Mesendoderm (in vitro differentiated cells): ENCODE measurements around the gene PAPOLB.
"Not testable (repeated sequence)": the region's sequence is repeated elsewhere in the genome, so short reads cannot be mapped to it uniquely, and the experiment has no call there.

ENCODE experiments used
- DNase-seq: peaks from one replicate; pipeline ENCODE4 v3.0.0; 2013
- H2AK5ac ChIP-seq: 2 replicates; pipeline ENCODE4 v1.6.1; 2013; ENCODE audit warnings: low read length, inconsistent platforms
- H2BK120ac ChIP-seq: 2 replicates; pipeline ENCODE4 v1.6.1; 2013; ENCODE audit warnings: low read depth, mild to moderate bottlenecking, low read length, moderate library complexity, mixed read lengths
- H2BK15ac ChIP-seq: replicated peaks from 2 replicates; pipeline ENCODE4 v1.6.1; 2013; ENCODE audit warnings: low read depth, mild to moderate bottlenecking, moderate library complexity
- H2BK5ac ChIP-seq: 2 replicates; pipeline ENCODE4 v1.6.1; 2013; ENCODE audit warnings: low read length, inconsistent platforms
- H3K18ac ChIP-seq: 2 replicates; pipeline ENCODE4 v1.6.1; 2013; ENCODE audit warnings: mild to moderate bottlenecking, low read length, mixed read lengths
- H3K23ac ChIP-seq: one replicate; pipeline ENCODE4 v1.6.1; 2013; ENCODE audit warnings: low read length
- H3K27ac ChIP-seq: 2 replicates; pipeline ENCODE4 v1.5.1; 2013; ENCODE audit warnings: low read depth, mild to moderate bottlenecking, inconsistent platforms, low read length, moderate library complexity
- H3K27me3 ChIP-seq: 2 replicates; pipeline ENCODE4 v1.6.1; 2013; ENCODE audit warnings: low read length, control low read depth, mild to moderate bottlenecking, inconsistent platforms; ENCODE audit not compliant: insufficient read depth, poor library complexity
- H3K36me3 ChIP-seq: 2 replicates; pipeline ENCODE4 v1.6.1; 2013; ENCODE audit warnings: low read length, inconsistent platforms; ENCODE audit not compliant: control insufficient read depth, insufficient read depth
- H3K4ac ChIP-seq: one replicate; pipeline ENCODE4 v1.6.1; 2013; ENCODE audit warnings: low read depth, mild to moderate bottlenecking, low read length, moderate library complexity
- H3K4me1 ChIP-seq: 2 replicates; pipeline ENCODE4 v1.6.1; 2013; ENCODE audit warnings: low read depth, low read length, inconsistent platforms; ENCODE audit not compliant: control insufficient read depth
- H3K4me2 ChIP-seq: 2 replicates; pipeline ENCODE4 v1.6.1; 2013; ENCODE audit warnings: low read length
- H3K4me3 ChIP-seq: 2 replicates; pipeline ENCODE4 v1.5.1; 2013; ENCODE audit warnings: mild to moderate bottlenecking, low read length
- H3K56ac ChIP-seq: one replicate; pipeline ENCODE4 v1.6.1; 2013; ENCODE audit warnings: low read length
- H3K79me1 ChIP-seq: 2 replicates; pipeline ENCODE4 v1.6.1; 2013; ENCODE audit warnings: low read length, inconsistent platforms
- H3K79me2 ChIP-seq: 2 replicates; pipeline ENCODE4 v1.6.1; 2013; ENCODE audit warnings: mild to moderate bottlenecking, low read length; ENCODE audit not compliant: control insufficient read depth, insufficient read depth
- H3K9ac ChIP-seq: 2 replicates; pipeline ENCODE4 v1.6.1; 2013; ENCODE audit warnings: low read length, inconsistent platforms
- H4K5ac ChIP-seq: one replicate; pipeline ENCODE4 v1.6.1; 2013; ENCODE audit warnings: low read length
- H4K8ac ChIP-seq: one replicate; pipeline ENCODE4 v1.6.1; 2013; ENCODE audit warnings: low read depth, mild to moderate bottlenecking, control low read depth, low read length, moderate library complexity
- WGBS: extraction: QIAGEN DNeasy Blood & Tissue Kit; methylation state at CpG from one replicate; pipeline ENCODE4 v1.1.7; 2013; ENCODE audit warnings: low lambda C conversion rate, missing lambda C conversion rate; ENCODE audit not compliant: insufficient coverage; ENCODE audit errors: extremely low coverage; 5-methylcytosine and 5-hydroxymethylcytosine counted together

Gene PAPOLB

DNA sequence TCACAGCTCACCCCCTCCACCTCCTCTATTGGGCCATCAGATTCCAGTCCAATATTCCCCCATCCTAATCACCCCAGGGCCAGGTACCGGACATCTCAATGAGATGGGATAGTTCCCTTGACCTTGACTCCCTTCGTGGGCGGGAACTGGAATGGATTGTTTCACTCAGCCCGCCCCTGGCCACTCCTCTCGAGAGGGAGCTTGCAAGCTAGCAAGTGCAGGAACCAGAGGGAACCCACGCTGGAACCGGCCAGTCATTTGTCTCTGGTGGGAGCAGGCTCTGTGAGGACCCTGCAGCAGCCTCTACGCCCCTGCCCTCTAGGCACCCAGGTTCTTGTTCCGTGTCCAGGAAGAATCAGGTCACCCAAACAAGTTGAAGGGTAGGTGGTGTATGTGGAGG lies 32.7 kb upstream of the PAPOLB start:
- H4K5ac ChIP-seq = no peak overlapping the region
- no peak overlapping the region for H3K27ac ChIP-seq
- DNase-seq = no peak
- no peak overlapping the region for H3K18ac ChIP-seq
- no CpG with 5 or more reads among the region's 9 CpGs for WGBS
- no peaks in the 10 kb centered on the region for H3K79me2 ChIP-seq
- H3K23ac ChIP-seq = no peak overlapping the region
- no peak overlapping the region for H2BK5ac ChIP-seq
- no peak overlapping the region for H3K4me3 ChIP-seq
- H3K36me3 ChIP-seq = no peaks in the 10 kb centered on the region
- no peak overlapping the region for H3K4ac ChIP-seq
- no peaks in the 10 kb centered on the region for H3K79me1 ChIP-seq
- H4K8ac ChIP-seq = no peak overlapping the region
- no peak overlapping the region for H2BK15ac ChIP-seq
- H2BK120ac ChIP-seq = no peak overlapping the region
- no peak overlapping the region for H3K4me2 ChIP-seq
- H3K4me1 ChIP-seq = no peaks in the 10 kb centered on the region
- H3K9ac ChIP-seq = no peak overlapping the region
- no peaks in the 10 kb centered on the region for H3K27me3 ChIP-seq
- H3K56ac ChIP-seq = no peak overlapping the region
- no peak overlapping the region for H2AK5ac ChIP-seq

DNA sequence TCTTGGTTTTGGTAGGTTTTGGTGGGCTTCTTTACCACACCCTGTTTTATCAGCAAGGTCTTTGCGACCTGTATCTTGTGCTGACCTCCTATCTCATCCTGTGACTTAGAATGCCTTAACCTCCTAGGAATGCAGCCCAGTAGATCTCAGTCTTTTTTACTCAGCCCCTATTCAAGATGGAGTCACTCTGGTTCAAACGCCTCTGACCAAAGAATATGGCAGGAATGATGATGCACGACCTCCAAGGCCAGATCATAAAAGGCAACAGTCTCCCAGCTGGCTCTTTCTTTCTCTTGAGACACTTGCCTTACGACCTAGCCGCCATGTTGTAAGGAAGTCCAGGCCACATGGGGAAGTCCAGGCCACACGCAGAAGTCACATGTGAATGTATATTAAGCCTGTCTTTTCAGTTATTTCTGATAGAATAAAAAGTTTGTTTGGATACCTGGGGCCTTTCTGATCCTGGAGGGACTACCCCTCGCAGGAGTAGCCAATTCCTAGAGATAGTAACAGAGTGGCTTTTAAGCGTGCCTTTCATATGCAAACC lies 32.2 kb upstream of the PAPOLB start:
- H3K23ac ChIP-seq = no peak overlapping the region
- WGBS = no CpG with 5 or more reads among the region's 8 CpGs
- no peak for DNase-seq

DNA sequence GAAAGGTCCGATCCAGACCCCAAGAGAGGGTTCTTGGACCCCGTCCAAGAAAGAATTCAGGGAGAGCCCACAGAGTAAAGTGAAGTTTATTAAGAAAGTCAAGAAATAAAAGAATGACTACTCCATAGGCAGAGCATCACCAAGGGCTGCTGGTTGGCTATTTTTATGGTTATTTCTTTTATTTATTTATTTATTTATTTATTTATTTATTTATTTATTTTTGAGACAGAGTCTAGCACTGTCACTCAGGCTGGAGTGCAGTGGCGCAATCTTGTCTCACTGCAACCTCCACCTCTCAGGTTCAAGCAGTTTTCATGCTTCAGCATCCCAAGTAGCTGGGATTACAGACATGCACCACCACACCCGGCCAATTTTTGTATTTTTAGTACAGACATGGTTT lies 31.4 kb upstream of the PAPOLB start:
- not testable (repeated sequence) for H3K36me3 ChIP-seq

More for the DNA sequence above, 32.2 kb upstream of the PAPOLB start:
- no peak overlapping the region for H3K56ac ChIP-seq
- no peak overlapping the region for H4K5ac ChIP-seq
- H2AK5ac ChIP-seq = no peak overlapping the region
- H3K27me3 ChIP-seq = no peaks in the 10 kb centered on the region
- H2BK15ac ChIP-seq = no peak overlapping the region
- H3K4me2 ChIP-seq = no peak overlapping the region
- no peak overlapping the region for H3K9ac ChIP-seq
- H3K27ac ChIP-seq = no peak overlapping the region
- H3K4me3 ChIP-seq = no peak overlapping the region
- no peaks in the 10 kb centered on the region for H3K4me1 ChIP-seq
- H3K79me1 ChIP-seq = no peaks in the 10 kb centered on the region
- H2BK5ac ChIP-seq = no peak overlapping the region
- H3K18ac ChIP-seq = no peak overlapping the region
- H3K79me2 ChIP-seq = no peaks in the 10 kb centered on the region
- H3K36me3 ChIP-seq = no peaks in the 10 kb centered on the region
- H4K8ac ChIP-seq = no peak overlapping the region
- H2BK120ac ChIP-seq = no peak overlapping the region
- no peak overlapping the region for H3K4ac ChIP-seq

DNA sequence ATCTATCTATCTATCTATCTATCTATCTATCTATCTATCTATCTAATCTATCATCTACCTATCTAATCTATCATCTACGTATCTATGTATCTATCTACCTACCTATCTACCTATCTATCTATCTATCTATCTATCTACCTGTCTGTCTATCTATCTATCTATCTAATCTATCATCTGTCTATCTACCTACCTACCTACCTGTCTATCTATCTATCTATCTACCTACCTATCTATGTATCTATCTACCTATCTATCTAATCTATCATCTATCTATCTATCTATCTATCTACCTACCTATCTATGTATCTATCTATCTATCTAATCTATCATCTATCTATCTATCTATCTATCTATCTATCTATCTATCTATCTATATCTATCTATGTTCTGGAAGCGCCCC lies 29.7 kb upstream of the PAPOLB start:
- 80% methylated on average over 1 of the region's 2 CpGs for WGBS

More for the DNA sequence above, 31.4 kb upstream of the PAPOLB start:
- not testable (repeated sequence) for H3K27ac ChIP-seq, H3K79me2 ChIP-seq, H3K4me2 ChIP-seq, H3K27me3 ChIP-seq, H3K18ac ChIP-seq, H3K9ac ChIP-seq, H2AK5ac ChIP-seq, H3K4me3 ChIP-seq, H3K4ac ChIP-seq, H2BK15ac ChIP-seq, H4K8ac ChIP-seq, H3K79me1 ChIP-seq, H3K23ac ChIP-seq, H2BK120ac ChIP-seq, H2BK5ac ChIP-seq, H3K56ac ChIP-seq, DNase-seq, H4K5ac ChIP-seq, H3K4me1 ChIP-seq
- WGBS = no CpG with 5 or more reads among the region's 4 CpGs

DNA sequence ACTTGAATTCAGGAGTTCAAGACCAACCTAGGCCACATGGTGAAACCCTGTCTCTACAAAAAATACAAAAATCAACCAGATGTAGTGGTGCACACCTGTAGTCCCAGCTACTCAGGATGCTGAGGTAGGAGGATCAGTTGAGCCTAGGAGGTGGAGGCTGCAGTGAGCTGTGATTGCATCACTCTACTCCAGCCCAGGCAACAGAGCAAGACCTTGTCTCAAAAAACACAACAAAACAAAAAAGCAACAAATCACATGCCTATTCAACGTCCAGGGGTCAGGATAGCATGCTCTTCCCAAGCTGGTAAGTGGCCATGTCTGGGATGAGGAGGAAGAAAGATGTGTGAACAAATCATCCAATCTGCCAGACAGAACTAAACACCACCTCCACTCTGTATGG lies 27.9 kb upstream of the PAPOLB start:
- no peaks in the 10 kb centered on the region for H3K36me3 ChIP-seq
- no peak overlapping the region for H4K5ac ChIP-seq
- H3K9ac ChIP-seq = no peak overlapping the region
- no peak overlapping the region for H3K4me3 ChIP-seq
- no peak overlapping the region for H3K27ac ChIP-seq
- no peak overlapping the region for H2BK120ac ChIP-seq
- H3K23ac ChIP-seq = no peak overlapping the region
- no peak overlapping the region for H2BK15ac ChIP-seq
- H3K18ac ChIP-seq = no peak overlapping the region
- no peak overlapping the region for H2BK5ac ChIP-seq
- H3K4me1 ChIP-seq = no peaks in the 10 kb centered on the region
- H4K8ac ChIP-seq = no peak overlapping the region
- WGBS = no CpG with 5 or more reads among the region's 1 CpG
- no peaks in the 10 kb centered on the region for H3K79me1 ChIP-seq
- H3K56ac ChIP-seq = no peak overlapping the region
- no peak for DNase-seq
- H2AK5ac ChIP-seq = no peak overlapping the region
- H3K27me3 ChIP-seq = no peaks in the 10 kb centered on the region
- no peaks in the 10 kb centered on the region for H3K79me2 ChIP-seq
- no peak overlapping the region for H3K4ac ChIP-seq
- H3K4me2 ChIP-seq = no peak overlapping the region

More for the DNA sequence above, 29.7 kb upstream of the PAPOLB start:
- H4K8ac ChIP-seq, H3K18ac ChIP-seq, H3K4me1 ChIP-seq, H2BK15ac ChIP-seq, H3K79me1 ChIP-seq, H3K36me3 ChIP-seq, DNase-seq, H4K5ac ChIP-seq, H3K79me2 ChIP-seq, H3K4me3 ChIP-seq, H3K9ac ChIP-seq, H3K4ac ChIP-seq, H3K27me3 ChIP-seq, H3K56ac ChIP-seq, H3K23ac ChIP-seq, H2BK120ac ChIP-seq, H3K27ac ChIP-seq, H2BK5ac ChIP-seq, H3K4me2 ChIP-seq, H2AK5ac ChIP-seq: not testable (repeated sequence)

DNA sequence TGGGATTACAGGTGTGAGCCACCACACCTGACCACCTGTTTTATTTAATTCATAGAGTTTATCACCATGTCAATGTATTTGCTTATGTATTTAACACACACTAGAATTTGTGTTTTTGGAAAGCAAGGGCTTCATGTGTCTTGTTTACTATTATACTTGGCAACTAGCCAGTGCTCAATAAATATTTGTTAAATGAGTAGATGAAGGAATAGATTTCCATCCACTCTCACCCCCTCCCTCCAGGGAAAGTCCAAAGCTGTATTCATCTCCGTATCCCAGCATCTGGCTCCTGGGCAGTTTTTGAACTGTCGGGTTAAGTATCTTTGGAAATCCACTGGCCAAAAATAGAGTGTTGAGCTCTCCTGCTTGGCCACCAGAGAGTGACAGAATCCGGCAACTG lies 26.3 kb upstream of the PAPOLB start:
- no peak overlapping the region for H2BK5ac ChIP-seq
- no peaks in the 10 kb centered on the region for H3K27me3 ChIP-seq
- no peak overlapping the region for H3K18ac ChIP-seq
- H3K4me2 ChIP-seq = no peak overlapping the region
- no peak overlapping the region for H2BK120ac ChIP-seq
- no peaks in the 10 kb centered on the region for H3K36me3 ChIP-seq
- H3K79me2 ChIP-seq = no peaks in the 10 kb centered on the region
- no peak overlapping the region for H3K9ac ChIP-seq
- no peak overlapping the region for H2BK15ac ChIP-seq
- no peaks in the 10 kb centered on the region for H3K4me1 ChIP-seq
- no peak overlapping the region for H4K5ac ChIP-seq
- no peak overlapping the region for H4K8ac ChIP-seq
- no peak overlapping the region for H2AK5ac ChIP-seq
- H3K23ac ChIP-seq = no peak overlapping the region
- no peak overlapping the region for H3K27ac ChIP-seq
- no CpG with 5 or more reads among the region's 3 CpGs for WGBS
- H3K79me1 ChIP-seq = no peaks in the 10 kb centered on the region
- no peak overlapping the region for H3K56ac ChIP-seq
- no peak overlapping the region for H3K4ac ChIP-seq
- no peak overlapping the region for H3K4me3 ChIP-seq
- DNase-seq = no peak
